ENCODE data around the gene DIO3. TPM values are rescaled to one million over a fixed set of nuclear protein-coding genes. Genes with fewer than 3 reads are reported as not detected.

The DIO3 gene
- total RNA-seq, 4 donors from 2014 or later: 4.2 to 19.5 (median 5.3) TPM

DNA sequence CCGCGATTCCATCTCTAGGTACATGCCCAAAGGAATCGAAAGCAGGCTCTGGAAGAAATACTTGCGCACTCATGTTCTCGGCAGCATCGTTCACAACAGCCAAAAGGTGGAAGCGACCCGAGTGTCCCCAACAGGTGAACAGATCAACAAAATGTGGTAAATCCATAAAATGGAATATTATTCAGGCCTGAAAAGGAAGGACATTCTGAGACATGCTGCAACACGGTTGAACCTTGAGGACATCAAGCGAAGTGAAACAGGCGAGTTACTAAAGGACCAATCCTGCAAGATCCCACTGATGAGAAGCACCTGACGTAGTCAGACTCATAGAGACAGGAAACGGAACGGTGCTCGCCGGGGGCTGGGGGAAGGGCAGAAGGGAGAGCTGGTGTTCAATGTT, 17.5 kb upstream of the DIO3 start:
- H3K27ac ChIP-seq: no peak overlapping the region
- H3K4me3 ChIP-seq: no peak overlapping the region
- WGBS, 2 donors: 92 to 96% methylated on average over 16 of the region's 16 CpGs
- no peak for DNase-seq (ENCODE audit: low spot score in 2 of 2)
- peaks cover 0 to 47% (median 0%) of the 10 kb centered on the region in 4 donors for H3K9me3 ChIP-seq
- no peaks in the 10 kb centered on the region for H3K4me1 ChIP-seq
- no peaks in the 10 kb centered on the region for H3K36me3 ChIP-seq
- TF ChIP-seq, protein P1, sequence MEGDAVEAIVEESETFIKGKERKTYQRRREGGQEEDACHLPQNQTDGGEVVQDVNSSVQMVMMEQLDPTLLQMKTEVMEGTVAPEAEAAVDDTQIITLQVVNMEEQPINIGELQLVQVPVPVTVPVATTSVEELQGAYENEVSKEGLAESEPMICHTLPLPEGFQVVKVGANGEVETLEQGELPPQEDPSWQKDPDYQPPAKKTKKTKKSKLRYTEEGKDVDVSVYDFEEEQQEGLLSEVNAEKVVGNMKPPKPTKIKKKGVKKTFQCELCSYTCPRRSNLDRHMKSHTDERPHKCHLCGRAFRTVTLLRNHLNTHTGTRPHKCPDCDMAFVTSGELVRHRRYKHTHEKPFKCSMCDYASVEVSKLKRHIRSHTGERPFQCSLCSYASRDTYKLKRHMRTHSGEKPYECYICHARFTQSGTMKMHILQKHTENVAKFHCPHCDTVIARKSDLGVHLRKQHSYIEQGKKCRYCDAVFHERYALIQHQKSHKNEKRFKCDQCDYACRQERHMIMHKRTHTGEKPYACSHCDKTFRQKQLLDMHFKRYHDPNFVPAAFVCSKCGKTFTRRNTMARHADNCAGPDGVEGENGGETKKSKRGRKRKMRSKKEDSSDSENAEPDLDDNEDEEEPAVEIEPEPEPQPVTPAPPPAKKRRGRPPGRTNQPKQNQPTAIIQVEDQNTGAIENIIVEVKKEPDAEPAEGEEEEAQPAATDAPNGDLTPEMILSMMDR (IDR thresholded peaks at IDR 0.05): no peak
- no peak for TF ChIP-seq POLR2A (IDR thresholded peaks at IDR 0.05)
- TF ChIP-seq EP300 (IDR thresholded peaks at IDR 0.05): no peak
- H3K27me3 ChIP-seq: no peaks in the 10 kb centered on the region

DNA sequence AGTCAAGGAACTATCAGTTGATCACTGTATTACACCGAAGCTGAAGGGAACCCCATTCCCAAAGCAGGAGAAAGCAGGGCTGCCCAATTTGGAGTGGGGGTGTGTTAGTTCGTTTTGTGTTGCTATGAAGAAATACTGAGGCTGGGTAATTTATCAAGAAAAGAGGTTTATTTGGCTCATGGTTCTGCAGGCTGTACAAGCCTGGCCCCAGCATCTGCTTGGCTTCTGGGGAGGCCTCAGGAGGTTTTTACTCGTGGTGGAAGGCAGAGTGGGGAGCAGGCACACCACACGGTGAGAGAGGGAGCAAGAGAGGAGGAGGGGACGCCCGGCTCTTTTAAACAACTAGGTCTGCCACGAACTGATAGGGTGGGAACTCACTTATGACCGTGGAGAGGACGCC, 16.7 kb upstream of the DIO3 start:
- peaks cover 0 to 47% (median 0%) of the 10 kb centered on the region in 4 donors for H3K9me3 ChIP-seq
- no peaks in the 10 kb centered on the region for H3K4me1 ChIP-seq
- no peak for TF ChIP-seq EP300 (IDR thresholded peaks at IDR 0.05)
- TF ChIP-seq, protein P1 (IDR thresholded peaks at IDR 0.05): no peak
- no peak for TF ChIP-seq POLR2A (IDR thresholded peaks at IDR 0.05)
- H3K27me3 ChIP-seq: no peaks in the 10 kb centered on the region
- H3K36me3 ChIP-seq: no peaks in the 10 kb centered on the region
- no peak for DNase-seq (ENCODE audit: low spot score in 2 of 2)
- 73 to 74% methylated on average over 9 of the region's 9 CpGs for WGBS, 2 donors
- H3K4me3 ChIP-seq: no peak overlapping the region
- H3K27ac ChIP-seq: no peak overlapping the region

DNA sequence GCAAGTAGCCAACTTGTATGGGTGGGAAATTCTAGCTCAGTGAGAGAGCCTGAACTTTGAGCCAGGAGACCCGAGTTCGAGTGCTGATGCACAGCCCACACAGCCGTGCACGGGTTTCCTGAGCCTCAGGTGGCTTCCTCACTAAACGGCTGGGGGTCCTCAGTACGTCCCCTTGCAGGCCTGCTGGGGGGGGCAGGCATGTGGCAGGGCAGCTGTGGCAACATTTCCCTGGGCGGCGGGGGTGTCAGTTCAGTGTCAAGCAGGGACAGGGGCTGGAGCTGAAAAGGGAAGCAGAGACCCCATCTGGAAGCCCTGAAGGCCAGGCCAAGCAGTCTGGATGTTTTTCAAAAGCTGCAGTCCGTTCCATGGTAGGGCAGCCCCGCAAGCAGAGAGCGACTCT, 14.6 kb upstream of the DIO3 start:
- WGBS, 2 donors: 70 to 89% methylated on average over 8 to 11 of the region's 11 CpGs
- DNase-seq (ENCODE audit: low spot score in 2 of 2): no peak
- Histone ChIP-seq H3K27me3 (no peaks in the 10 kb centered on the region), H3K27ac (no peak overlapping the region), H3K9me3 (peaks cover 0 to 42% (median 0%) of the 10 kb centered on the region in 4 donors), H3K36me3 (no peaks in the 10 kb centered on the region), H3K4me3 (no peak overlapping the region), H3K4me1 (no peaks in the 10 kb centered on the region)
- TF ChIP-seq EP300 (IDR thresholded peaks at IDR 0.05) (no peak), POLR2A (IDR thresholded peaks at IDR 0.05) (no peak)
- TF ChIP-seq, protein P1 (IDR thresholded peaks at IDR 0.05): no peak

DNA sequence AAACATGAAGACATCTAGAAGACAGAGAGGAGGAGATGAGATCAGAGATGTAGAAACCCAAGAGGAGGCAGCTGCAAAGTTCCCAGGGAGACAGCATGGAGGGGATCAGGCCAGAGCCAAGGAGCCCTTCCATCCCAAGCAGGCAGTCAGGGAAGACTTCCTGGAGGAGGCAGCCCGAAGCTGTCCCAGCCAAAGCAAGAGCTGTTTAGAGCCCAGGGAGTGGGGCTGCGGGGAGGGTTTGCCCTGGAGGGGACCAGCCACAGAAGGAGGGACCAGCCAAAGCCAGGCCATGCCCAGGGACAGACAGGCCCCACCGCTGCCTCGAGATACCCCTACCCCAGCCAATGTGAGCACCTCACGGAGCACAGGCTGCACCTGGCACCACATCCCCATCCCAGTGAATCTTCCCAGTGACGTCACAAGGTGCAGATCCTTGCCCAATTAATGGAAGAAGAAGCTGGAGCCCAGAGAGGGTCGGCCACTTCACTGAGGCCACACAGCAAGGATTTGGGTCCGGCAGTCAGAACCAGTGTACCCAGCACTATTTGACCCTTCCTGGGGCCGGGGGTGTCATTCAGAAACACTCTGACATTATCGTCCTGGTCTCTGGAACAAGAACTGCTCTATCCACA, 14.1 kb upstream of the DIO3 start:
- WGBS, 2 donors: 82 to 93% methylated on average over 9 to 10 of the region's 10 CpGs
- H3K36me3 ChIP-seq: no peaks in the 10 kb centered on the region
- no peak overlapping the region for H3K4me3 ChIP-seq
- no peaks in the 10 kb centered on the region for H3K4me1 ChIP-seq
- peaks cover 0 to 42% (median 0%) of the 10 kb centered on the region in 4 donors for H3K9me3 ChIP-seq
- no peaks in the 10 kb centered on the region for H3K27me3 ChIP-seq
- no peak overlapping the region for H3K27ac ChIP-seq
- no peak for DNase-seq (ENCODE audit: low spot score in 2 of 2)
- TF ChIP-seq, protein P1 (IDR thresholded peaks at IDR 0.05): no peak
- TF ChIP-seq EP300 (IDR thresholded peaks at IDR 0.05) (no peak), POLR2A (IDR thresholded peaks at IDR 0.05) (no peak)

DNA sequence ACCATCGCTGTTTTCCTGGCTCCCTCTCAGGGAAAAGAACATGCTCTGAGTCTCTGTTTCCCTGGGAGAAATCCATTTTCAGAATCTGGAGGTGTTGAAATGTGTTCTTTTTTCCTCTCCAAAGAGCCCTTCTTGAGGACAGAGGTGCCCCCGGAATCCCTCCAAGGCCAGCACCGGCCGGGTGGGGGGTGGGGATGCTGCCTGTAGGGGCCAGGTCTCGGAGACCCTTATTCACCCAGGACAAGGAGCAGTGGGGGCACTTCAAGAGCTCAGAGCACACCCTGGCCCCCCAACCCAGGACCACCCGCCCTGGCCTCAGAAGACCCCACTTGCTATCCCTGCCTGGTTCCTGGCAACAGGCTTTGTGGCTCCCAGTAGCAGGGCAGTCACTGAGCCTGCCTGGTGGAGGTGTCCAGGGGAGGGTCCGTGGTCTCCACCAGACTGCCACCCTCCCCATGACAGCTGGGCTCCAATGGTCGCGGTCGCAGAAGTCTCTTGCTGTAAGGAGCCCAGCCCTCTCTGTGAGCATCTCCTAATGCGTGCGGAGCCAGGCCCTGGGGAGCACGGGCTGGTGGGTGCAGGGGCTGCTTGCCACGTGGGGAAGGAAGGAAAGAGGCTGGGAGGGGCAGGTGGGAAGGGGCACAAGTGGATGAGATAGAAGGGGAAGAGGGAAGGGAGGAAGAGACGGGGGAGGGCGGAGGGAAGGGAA, 13.2 kb upstream of the DIO3 start:
- H3K4me1 ChIP-seq: no peaks in the 10 kb centered on the region
- DNase-seq (ENCODE audit: low spot score in 2 of 2): no peak
- peaks cover 0 to 35% (median 0%) of the 10 kb centered on the region in 4 donors for H3K9me3 ChIP-seq
- TF ChIP-seq, protein P1 (IDR thresholded peaks at IDR 0.05): no peak
- TF ChIP-seq POLR2A (IDR thresholded peaks at IDR 0.05) (no peak), EP300 (IDR thresholded peaks at IDR 0.05) (no peak)
- no peak overlapping the region for H3K4me3 ChIP-seq
- no peaks in the 10 kb centered on the region for H3K27me3 ChIP-seq
- H3K27ac ChIP-seq: no peak overlapping the region
- 59 to 70% methylated on average over 15 of the region's 16 CpGs for WGBS, 2 donors
- no peaks in the 10 kb centered on the region for H3K36me3 ChIP-seq
